Measurements from ENCODE around the gene SLK.

The SLK gene

GRCh38 chr10:103942866-103943265 lies 24.1 kb upstream of the SLK start:
- no peak for DNase-seq (ENCODE audit: low read depth)

- DNase-seq (ENCODE audit: low read depth), result no peak
Observed at GRCh38 chr10:103947799-103948516, 19.0 kb upstream of the SLK start.

GRCh38 chr10:103949728-103950127 lies 17.2 kb upstream of the SLK start:
- no peak for DNase-seq (ENCODE audit: low read depth)

GRCh38 chr10:103951183-103951582 lies 15.8 kb upstream of the SLK start:
- no peak for DNase-seq (ENCODE audit: low read depth)

- no peak for DNase-seq (ENCODE audit: low read depth)
Observed at GRCh38 chr10:103951942-103952341, 15.0 kb upstream of the SLK start.

- DNase-seq (ENCODE audit: low read depth), result no peak
Observed at GRCh38 chr10:103954543-103954942, 12.4 kb upstream of the SLK start.

GRCh38 chr10:103958996-103959395 lies 7.9 kb upstream of the SLK start:
- DNase-seq (ENCODE audit: low read depth), result no peak

- no peak for DNase-seq (ENCODE audit: low read depth)
Observed at GRCh38 chr10:103960103-103960502, 6.8 kb upstream of the SLK start.

GRCh38 chr10:103967448-103968071 lies 620 bp downstream of the SLK start:
- DNase-seq (ENCODE audit: low read depth), result no peak

GRCh38 chr10:103968441-103969391 lies 1.8 kb downstream of the SLK start:
- no peak for DNase-seq (ENCODE audit: low read depth)

- no peak for DNase-seq (ENCODE audit: low read depth)
Observed at GRCh38 chr10:103969436-103969835, 2.5 kb downstream of the SLK start.

GRCh38 chr10:103969857-103970627 lies 3.1 kb downstream of the SLK start:
- DNase-seq (ENCODE audit: low read depth), result no peak

- DNase-seq (ENCODE audit: low read depth), result no peak
Observed at GRCh38 chr10:103975169-103975568, 8.2 kb downstream of the SLK start.

GRCh38 chr10:103977204-103977603 lies 10.3 kb downstream of the SLK start:
- DNase-seq (ENCODE audit: low read depth), result no peak

GRCh38 chr10:103979530-103979929 lies 12.6 kb downstream of the SLK start:
- no peak for DNase-seq (ENCODE audit: low read depth)

GRCh38 chr10:103980288-103980906 lies 13.5 kb downstream of the SLK start:
- DNase-seq (ENCODE audit: low read depth), result no peak

- DNase-seq (ENCODE audit: low read depth), result no peak
Observed at GRCh38 chr10:103982639-103983038, 15.7 kb downstream of the SLK start.

GRCh38 chr10:103983367-103983911 lies 16.5 kb downstream of the SLK start:
- no peak for DNase-seq (ENCODE audit: low read depth)

- no peak for DNase-seq (ENCODE audit: low read depth)
Observed at GRCh38 chr10:103985726-103986125, 18.8 kb downstream of the SLK start.

- no peak for DNase-seq (ENCODE audit: low read depth)
Observed at GRCh38 chr10:103986360-103986759, 19.4 kb downstream of the SLK start.

GRCh38 chr10:103990121-103990520 lies 23.2 kb downstream of the SLK start:
- DNase-seq (ENCODE audit: low read depth), result no peak

Measured in activated T-cell treated with anti-CD3 and anti-CD28 coated beads for 48 hours (primary cell).